Fibroblast of pulmonary artery (primary cell): ENCODE measurements around the gene GTF3C1.
"Not testable (repeated sequence)": the region's sequence is repeated elsewhere in the genome, so short reads cannot be mapped to it uniquely, and the experiment has no call there.

Source experiments
- DNase-seq: peaks from one replicate; pipeline ENCODE4 v3.0.0-alpha.2; 2010; ENCODE audit warnings: low read depth
- H3K4me3 ChIP-seq: replicated peaks from 2 replicates; pipeline ENCODE4 v1.5.1; 2011; ENCODE audit warnings: low read depth, mild to moderate bottlenecking, control low read depth, low read length, moderate library complexity
- CTCF ChIP-seq: IDR thresholded peaks from 2 replicates; pipeline ENCODE4 v1.5.1; 2011; ENCODE audit warnings: mild to moderate bottlenecking, control low read depth, low read length, inconsistent platforms; ENCODE audit errors: missing control alignments

GTF3C1 gene

GRCh38 chr16:27441998-27442397 lies 107.7 kb downstream of the GTF3C1 start:
- no peak for TF ChIP-seq CTCF
- no peak for DNase-seq
- no peak overlapping the region for H3K4me3 ChIP-seq

GRCh38 chr16:27441276-27441675 lies 108.4 kb downstream of the GTF3C1 start:
- no peak overlapping the region for H3K4me3 ChIP-seq
- DNase-seq, result no peak
- TF ChIP-seq CTCF, result no peak

- TF ChIP-seq CTCF, result no peak
- no peak overlapping the region for H3K4me3 ChIP-seq
- DNase-seq, result no peak
Measured at GRCh38 chr16:27439271-27440018, 110.3 kb downstream of the GTF3C1 start.

GRCh38 chr16:27437946-27438345 lies 111.8 kb downstream of the GTF3C1 start:
- no peak for DNase-seq
- no peak overlapping the region for H3K4me3 ChIP-seq
- TF ChIP-seq CTCF, result no peak

GRCh38 chr16:27436921-27437650 lies 112.6 kb downstream of the GTF3C1 start:
- no peak for DNase-seq
- no peak for TF ChIP-seq CTCF

GRCh38 chr16:27436065-27436464 lies 113.6 kb downstream of the GTF3C1 start:
- no peak for TF ChIP-seq CTCF
- no peak for DNase-seq
- H3K4me3 ChIP-seq, result no peak overlapping the region

More at GRCh38 chr16:27436921-27437650, 112.6 kb downstream of the GTF3C1 start:
- H3K4me3 ChIP-seq, result no peak overlapping the region

GRCh38 chr16:27435146-27435545 lies 114.6 kb downstream of the GTF3C1 start:
- DNase-seq, H3K4me3 ChIP-seq: not testable (repeated sequence)
